ENCODE measurements around the gene CENPT.

The CENPT gene

GRCh38 chr16:67872631-67873434 lies 25.3 kb upstream of the CENPT start, which contains the start of gene EDC4:
Gene EDC4 (plus strand): TSS chr16:67873052. CDS start chr16:67873262, 210 bp downstream.
- WGBS, 2 donors (ENCODE audit: extremely low coverage in 2 of 2, insufficient read length in 2 of 2, insufficient replicate concordance in 1 of 2) = no CpG with 5 or more reads among the region's 72 CpGs
- H3K4me3 ChIP-seq (ENCODE audit: low read length in 2 of 2) = peak within 1 kb of the TSS; percentile 77 to 91
- peak within 1 kb of the TSS; percentile 94 for H3K18ac ChIP-seq (ENCODE audit: low read length)
- no peak within 1 kb of the TSS for H2BK120ac ChIP-seq (ENCODE audit: low read depth, low read length)
- H3K27ac ChIP-seq (replicated peaks; ENCODE audit: low read length) = no peak within 1 kb of the TSS
- H3K23ac ChIP-seq (ENCODE audit: low read depth, low read length, poor library complexity) = peak within 1 kb of the TSS; percentile 99
- H4K8ac ChIP-seq (ENCODE audit: low read depth, low read length) = peak within 1 kb of the TSS; percentile 95
- peak within 1 kb of the TSS; percentile 56 for H3K4ac ChIP-seq (ENCODE audit: low read length)
- peak within 1 kb of the TSS; percentile 47 for H2AK5ac ChIP-seq (ENCODE audit: low read depth, low read length)
- peaks cover 38 to 77% of the 10 kb centered on the region in 2 donors for H3K36me3 ChIP-seq (replicated peaks in 1 of 2; ENCODE audit: control insufficient read depth in 2 of 2, insufficient read depth in 2 of 2, low read length in 2 of 2)
- peaks cover 8 to 10% of the 10 kb centered on the region in 2 donors for H3K4me1 ChIP-seq (ENCODE audit: control insufficient read depth in 2 of 2, insufficient read depth in 1 of 2, low read depth in 1 of 2, low read length in 2 of 2)
- peak within 1 kb of the TSS; percentile 95 for H3K9ac ChIP-seq (ENCODE audit: low read depth, low read length, poor library complexity)
- peak within 1 kb of the TSS; percentile 5 for H4K91ac ChIP-seq (ENCODE audit: low read depth, low read length, poor library complexity)
- H3K27me3 ChIP-seq (ENCODE audit: control insufficient read depth in 3 of 3, insufficient read depth in 3 of 3, low read depth in 1 of 3, low read length in 3 of 3) = no peaks in the 10 kb centered on the region
- H3K14ac ChIP-seq (ENCODE audit: low read length) = peak within 1 kb of the TSS; percentile 75
- H3K9me3 ChIP-seq (replicated peaks in 1 of 2; ENCODE audit: control insufficient read depth in 2 of 2, insufficient read depth in 1 of 2, low read depth in 1 of 2, low read length in 2 of 2) = no peaks in the 10 kb centered on the region
- peaks cover 11% of the 10 kb centered on the region for H3K79me1 ChIP-seq (ENCODE audit: low read depth, low read length)
- no peak within 1 kb of the TSS for H2BK12ac ChIP-seq (ENCODE audit: low read length)
- H2AFZ ChIP-seq (ENCODE audit: low read length) = peak within 1 kb of the TSS; percentile 83
- no peak within 1 kb of the TSS for H2BK15ac ChIP-seq (ENCODE audit: low read length)
- DNase-seq (ENCODE audit: low spot score) = peak; percentile 59
- H3K4me2 ChIP-seq (ENCODE audit: insufficient read depth, low read length, poor library complexity, severe bottlenecking) = peak within 1 kb of the TSS; percentile 83
- H2BK5ac ChIP-seq (ENCODE audit: low read length) = peak within 1 kb of the TSS; percentile 83

GRCh38 chr16:67872131-67872630 lies 24.7 kb upstream of the CENPT start:
- Histone ChIP-seq H3K18ac (ENCODE audit: low read length) (no peak overlapping the region), H3K4ac (ENCODE audit: low read length) (no peak overlapping the region), H3K14ac (ENCODE audit: low read length) (no peak overlapping the region), H2BK5ac (ENCODE audit: low read length) (no peak overlapping the region), H3K9me3 (replicated peaks in 1 of 2; ENCODE audit: control insufficient read depth in 2 of 2, insufficient read depth in 1 of 2, low read depth in 1 of 2, low read length in 2 of 2) (no peaks in the 10 kb centered on the region), H4K8ac (ENCODE audit: low read depth, low read length) (no peak overlapping the region), H3K23ac (ENCODE audit: low read depth, low read length, poor library complexity) (no peak overlapping the region), H2BK15ac (ENCODE audit: low read length) (no peak overlapping the region), H3K9ac (ENCODE audit: low read depth, low read length, poor library complexity) (no peak overlapping the region), H2AFZ (ENCODE audit: low read length) (peak overlapping the region; percentile 83), H3K4me2 (ENCODE audit: insufficient read depth, low read length, poor library complexity, severe bottlenecking) (no peak overlapping the region), H3K27me3 (ENCODE audit: control insufficient read depth in 3 of 3, insufficient read depth in 3 of 3, low read depth in 1 of 3, low read length in 3 of 3) (no peaks in the 10 kb centered on the region), H3K27ac (replicated peaks; ENCODE audit: low read length) (no peak overlapping the region), H3K36me3 (replicated peaks in 1 of 2; ENCODE audit: control insufficient read depth in 2 of 2, insufficient read depth in 2 of 2, low read length in 2 of 2) (peaks cover 36 to 77% of the 10 kb centered on the region in 2 donors), H2AK5ac (ENCODE audit: low read depth, low read length) (no peak overlapping the region), H3K4me3 (ENCODE audit: low read length in 2 of 2) (no peak overlapping the region), H3K4me1 (ENCODE audit: control insufficient read depth in 2 of 2, insufficient read depth in 1 of 2, low read depth in 1 of 2, low read length in 2 of 2) (peaks cover 8 to 10% of the 10 kb centered on the region in 2 donors), H3K79me1 (ENCODE audit: low read depth, low read length) (peaks cover 11% of the 10 kb centered on the region), H2BK120ac (ENCODE audit: low read depth, low read length) (no peak overlapping the region), H4K91ac (ENCODE audit: low read depth, low read length, poor library complexity) (no peak overlapping the region), H2BK12ac (ENCODE audit: low read length) (no peak overlapping the region)
- DNase-seq (ENCODE audit: low spot score) = no peak
- no CpG with 5 or more reads among the region's 2 CpGs for WGBS, 2 donors (ENCODE audit: extremely low coverage in 2 of 2, insufficient read length in 2 of 2, insufficient replicate concordance in 1 of 2)

DNA sequence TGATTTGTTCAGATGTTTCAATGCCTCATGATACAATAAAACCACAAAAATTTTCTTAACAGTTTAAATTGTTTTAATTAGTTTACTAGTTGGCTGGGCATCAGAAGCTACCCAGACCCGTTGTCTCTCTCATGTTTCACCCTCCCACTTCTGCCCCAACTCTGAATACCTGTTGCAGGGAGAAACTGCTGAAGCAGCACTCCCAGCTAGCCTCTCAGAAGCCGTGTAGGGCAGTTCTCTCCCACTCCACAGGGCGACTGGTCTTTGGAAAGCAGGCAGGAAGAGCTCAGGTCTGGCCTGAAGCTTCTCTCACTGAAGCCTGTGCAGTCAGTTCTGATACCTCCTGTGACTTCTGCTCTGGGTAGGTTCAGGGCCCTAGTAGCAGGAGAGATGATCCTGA lies 23.8 kb upstream of the CENPT start:
- DNase-seq (ENCODE audit: low spot score) = no peak
- no peak overlapping the region for H3K4me2 ChIP-seq (ENCODE audit: insufficient read depth, low read length, poor library complexity, severe bottlenecking)
- no peak overlapping the region for H3K4me3 ChIP-seq (ENCODE audit: low read length in 2 of 2)
- no peak overlapping the region for H4K91ac ChIP-seq (ENCODE audit: low read depth, low read length, poor library complexity)
- H4K8ac ChIP-seq (ENCODE audit: low read depth, low read length) = no peak overlapping the region
- no peak overlapping the region for H2BK120ac ChIP-seq (ENCODE audit: low read depth, low read length)
- no peak overlapping the region for H2BK5ac ChIP-seq (ENCODE audit: low read length)
- H3K9ac ChIP-seq (ENCODE audit: low read depth, low read length, poor library complexity) = no peak overlapping the region
- no CpG with 5 or more reads among the region's 3 CpGs for WGBS, 2 donors (ENCODE audit: extremely low coverage in 2 of 2, insufficient read length in 2 of 2, insufficient replicate concordance in 1 of 2)
- no peak overlapping the region for H3K4ac ChIP-seq (ENCODE audit: low read length)
- H2BK12ac ChIP-seq (ENCODE audit: low read length) = no peak overlapping the region
- H3K27ac ChIP-seq (replicated peaks; ENCODE audit: low read length) = no peak overlapping the region
- no peaks in the 10 kb centered on the region for H3K9me3 ChIP-seq (replicated peaks in 1 of 2; ENCODE audit: control insufficient read depth in 2 of 2, insufficient read depth in 1 of 2, low read depth in 1 of 2, low read length in 2 of 2)
- no peak overlapping the region for H3K14ac ChIP-seq (ENCODE audit: low read length)
- H2AFZ ChIP-seq (ENCODE audit: low read length) = no peak overlapping the region
- H3K18ac ChIP-seq (ENCODE audit: low read length) = no peak overlapping the region
- no peak overlapping the region for H3K23ac ChIP-seq (ENCODE audit: low read depth, low read length, poor library complexity)
- H3K36me3 ChIP-seq (replicated peaks in 1 of 2; ENCODE audit: control insufficient read depth in 2 of 2, insufficient read depth in 2 of 2, low read length in 2 of 2) = peaks cover 29 to 77% of the 10 kb centered on the region in 2 donors
- no peak overlapping the region for H2BK15ac ChIP-seq (ENCODE audit: low read length)
- peaks cover 8 to 10% of the 10 kb centered on the region in 2 donors for H3K4me1 ChIP-seq (ENCODE audit: control insufficient read depth in 2 of 2, insufficient read depth in 1 of 2, low read depth in 1 of 2, low read length in 2 of 2)
- H2AK5ac ChIP-seq (ENCODE audit: low read depth, low read length) = no peak overlapping the region
- H3K27me3 ChIP-seq (ENCODE audit: control insufficient read depth in 3 of 3, insufficient read depth in 3 of 3, low read depth in 1 of 3, low read length in 3 of 3) = no peaks in the 10 kb centered on the region
- peaks cover 8% of the 10 kb centered on the region for H3K79me1 ChIP-seq (ENCODE audit: low read depth, low read length)

DNA sequence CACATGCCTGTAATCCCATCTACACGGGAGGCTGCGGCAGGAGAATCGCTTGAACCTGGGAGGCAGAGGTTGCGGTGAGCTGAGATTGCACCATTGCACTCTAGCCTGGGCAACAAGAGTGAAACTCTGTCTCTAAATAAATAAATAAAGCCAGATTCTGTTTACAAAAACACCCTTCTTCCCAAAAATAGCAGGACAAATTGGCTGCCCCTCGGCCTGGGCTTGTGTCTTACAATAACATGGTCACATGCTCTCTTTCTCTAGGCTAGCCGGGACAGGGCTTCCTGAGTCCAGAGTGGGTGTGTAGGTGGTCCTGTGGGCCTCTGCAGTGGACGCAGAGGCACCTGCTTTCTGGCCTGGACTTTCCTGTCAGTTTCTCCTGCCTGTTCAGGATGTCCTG lies 22.2 kb upstream of the CENPT start:
- H3K4me1 ChIP-seq (ENCODE audit: control insufficient read depth in 2 of 2, insufficient read depth in 1 of 2, low read depth in 1 of 2, low read length in 2 of 2) = peaks cover 8 to 10% of the 10 kb centered on the region in 2 donors
- H3K4me2 ChIP-seq (ENCODE audit: insufficient read depth, low read length, poor library complexity, severe bottlenecking) = no peak overlapping the region
- H3K27ac ChIP-seq (replicated peaks; ENCODE audit: low read length) = no peak overlapping the region
- H3K4ac ChIP-seq (ENCODE audit: low read length) = no peak overlapping the region
- no peak overlapping the region for H2AFZ ChIP-seq (ENCODE audit: low read length)
- no peak for DNase-seq (ENCODE audit: low spot score)
- no peaks in the 10 kb centered on the region for H3K27me3 ChIP-seq (ENCODE audit: control insufficient read depth in 3 of 3, insufficient read depth in 3 of 3, low read depth in 1 of 3, low read length in 3 of 3)
- no peak overlapping the region for H3K9ac ChIP-seq (ENCODE audit: low read depth, low read length, poor library complexity)
- no peak overlapping the region for H3K18ac ChIP-seq (ENCODE audit: low read length)
- no peak overlapping the region for H4K91ac ChIP-seq (ENCODE audit: low read depth, low read length, poor library complexity)
- no peak overlapping the region for H2BK5ac ChIP-seq (ENCODE audit: low read length)
- H2AK5ac ChIP-seq (ENCODE audit: low read depth, low read length) = no peak overlapping the region
- H2BK15ac ChIP-seq (ENCODE audit: low read length) = no peak overlapping the region
- peaks cover 8% of the 10 kb centered on the region for H3K79me1 ChIP-seq (ENCODE audit: low read depth, low read length)
- H3K23ac ChIP-seq (ENCODE audit: low read depth, low read length, poor library complexity) = no peak overlapping the region
- H2BK12ac ChIP-seq (ENCODE audit: low read length) = no peak overlapping the region
- H2BK120ac ChIP-seq (ENCODE audit: low read depth, low read length) = no peak overlapping the region
- H3K14ac ChIP-seq (ENCODE audit: low read length) = no peak overlapping the region
- H4K8ac ChIP-seq (ENCODE audit: low read depth, low read length) = no peak overlapping the region
- H3K9me3 ChIP-seq (replicated peaks in 1 of 2; ENCODE audit: control insufficient read depth in 2 of 2, insufficient read depth in 1 of 2, low read depth in 1 of 2, low read length in 2 of 2) = no peaks in the 10 kb centered on the region
- WGBS, 2 donors (ENCODE audit: extremely low coverage in 2 of 2, insufficient read length in 2 of 2, insufficient replicate concordance in 1 of 2) = no CpG with 5 or more reads among the region's 7 CpGs
- H3K36me3 ChIP-seq (replicated peaks in 1 of 2; ENCODE audit: control insufficient read depth in 2 of 2, insufficient read depth in 2 of 2, low read length in 2 of 2) = peaks cover 32 to 80% of the 10 kb centered on the region in 2 donors
- no peak overlapping the region for H3K4me3 ChIP-seq (ENCODE audit: low read length in 2 of 2)

All from neuronal stem cell (in vitro differentiated cells).